Amniotic stem cell (primary cell): Measurements from ENCODE around the gene TMEM114.

ENCODE experiments used
- DNase-seq: peaks from one replicate; lab custom pipeline; 2025; lab: John Stamatoyannopoulos, UW

Gene TMEM114

GRCh38 chr16:8589900-8590688 is at the start of gene TMEM114:
TMEM114 (minus strand) TSS chr16:8590511; CDS start chr16:8589838, 673 bp downstream.
- no peak for DNase-seq

GRCh38 chr16:8639694-8640093 is 49.4 kb upstream of the TMEM114 start:
- no peak for DNase-seq

- no peak for DNase-seq
Measured at GRCh38 chr16:8634991-8635736, 44.9 kb upstream of the TMEM114 start.

GRCh38 chr16:8632675-8633182 is 42.4 kb upstream of the TMEM114 start:
- DNase-seq, result no peak

GRCh38 chr16:8631818-8632465 is 41.6 kb upstream of the TMEM114 start:
- DNase-seq, result no peak

- no peak for DNase-seq
Measured at GRCh38 chr16:8631373-8631772, 41.1 kb upstream of the TMEM114 start.

- DNase-seq, result no peak
Measured at GRCh38 chr16:8630255-8630953, 40.1 kb upstream of the TMEM114 start.

GRCh38 chr16:8628981-8629725 is 38.8 kb upstream of the TMEM114 start:
- DNase-seq, result no peak

GRCh38 chr16:8627456-8627855 is 37.1 kb upstream of the TMEM114 start:
- DNase-seq, result no peak

GRCh38 chr16:8626946-8627345 is 36.6 kb upstream of the TMEM114 start:
- DNase-seq, result no peak

- DNase-seq, result no peak
Measured at GRCh38 chr16:8625491-8626087, 35.3 kb upstream of the TMEM114 start.

- no peak for DNase-seq
Measured at GRCh38 chr16:8623634-8624033, 33.3 kb upstream of the TMEM114 start.

- no peak for DNase-seq
Measured at GRCh38 chr16:8622315-8622656, 32.0 kb upstream of the TMEM114 start.

GRCh38 chr16:8621572-8622314 is 31.4 kb upstream of the TMEM114 start, which contains the start of gene METTL22:
METTL22 (plus strand) TSS chr16:8621698; CDS start chr16:8625666, 3,968 bp downstream.
- peak; percentile 66 for DNase-seq

- DNase-seq, result no peak
Measured at GRCh38 chr16:8621222-8621571, 30.9 kb upstream of the TMEM114 start.

GRCh38 chr16:8620535-8620934 is 30.2 kb upstream of the TMEM114 start:
- no peak for DNase-seq

GRCh38 chr16:8619671-8620370 is 29.5 kb upstream of the TMEM114 start:
- DNase-seq, result no peak

- no peak for DNase-seq
Measured at GRCh38 chr16:8614435-8615029, 24.2 kb upstream of the TMEM114 start.
